Gastrocnemius medialis (tissue), 4 donors: Measurements from ENCODE around the gene COL21A1. TPM values are rescaled to one million over a fixed set of nuclear protein-coding genes. Genes with fewer than 3 reads are reported as not detected.

Experiments used
- ATAC-seq, 2 donors: fragments of 150-250 bp; one replicate each; pipeline ENCODE4 v1.9.1; 2016
- DNase-seq, 2 donors: peaks; one replicate each; pipeline ENCODE4 v3.0.0-alpha.2; 2019
- H3K27ac ChIP-seq, 4 donors: fragments of 200-600 bp; sonication (generic); 1 replicate in 1 of 4; 2 replicates in 3 of 4; pipeline ENCODE4 v1.5.1; 2016 to 2018; ENCODE audit warnings: mild to moderate bottlenecking in 2 of 4, moderate library complexity in 1 of 4
- H3K27me3 ChIP-seq, 3 donors: fragments of 200-600 bp; sonication (generic) in 2 of 3; 1 replicate in 1 of 3; 2 replicates in 2 of 3; pipeline versions ENCODE4 v1.5.1 to v1.6.0; 2016 to 2019; ENCODE audit warnings: mild to moderate bottlenecking in 1 of 3, moderate library complexity in 1 of 3
- H3K36me3 ChIP-seq, 2 donors: fragments of 200-600 bp; sonication (generic) in 1 of 2; one replicate each; pipeline ENCODE4 v1.5.1; 2017 to 2018
- H3K4me1 ChIP-seq, 2 donors: fragments of 200-600 bp; sonication (generic) in 1 of 2; one replicate each; pipeline ENCODE4 v1.5.1; 2016 to 2017; ENCODE audit warnings: mild to moderate bottlenecking in 2 of 2
- H3K4me3 ChIP-seq, 4 donors: fragments of 200-600 bp; sonication (generic) in 3 of 4; 1 replicate in 1 of 4; 2 replicates in 3 of 4; pipeline ENCODE4 v1.5.1; 2016 to 2019; ENCODE audit warnings: mild to moderate bottlenecking in 2 of 4
- H3K9me3 ChIP-seq, 3 donors: fragments of 200-600 bp; sonication (generic) in 2 of 3; 1 replicate in 1 of 3; 2 replicates in 2 of 3; pipeline ENCODE4 v1.5.1; 2016 to 2019
- POLR2A ChIP-seq, 2 donors: fragments of 450-650 bp; IDR thresholded peaks; one replicate each; pipeline ENCODE4 v1.6.1; 2017; ENCODE audit warnings: antibody characterized with exemption in 2 of 2, mild to moderate bottlenecking in 2 of 2, moderate library complexity in 2 of 2
- in situ Hi-C, 4 donors: fragments of 200-750 bp; cut with MboI; loops; one replicate each; pipeline versions ENCODE4 v1.15.0 to v1.8.0; 2017; ENCODE audit warnings: low sequenced_read_pairs in 4 of 4
- intact Hi-C: fragments of 100-400 bp; cut with DNase I; formaldehyde crosslinking; loops from one replicate; pipeline ENCODE4 v1.15.1; 2023; ENCODE audit warnings: low total_unique reads
- total RNA-seq, 4 donors: library from RNA; depleted of rRNA; stranded (reverse); fragments of >200 nt; gene quantifications; one replicate each; pipeline versions ENCODE4 v1.1.0 to v1.2.3, GENCODE V29; 2016
- TF ChIP-seq, protein P1 (sequence below), 5 experiments: fragments of 450-650 bp in 3 of 5; fragments of 200-600 bp in 2 of 5; sonication (generic) in 2 of 5; IDR thresholded peaks in 4 of 5; conservative IDR thresholded peaks in 1 of 5; 1 replicate in 4 of 5; 2 replicates in 1 of 5; pipeline ENCODE4 v1.5.1; 2016 to 2019; ENCODE audit warnings: antibody characterized with exemption in 5 of 5, mild to moderate bottlenecking in 3 of 5, moderate library complexity in 3 of 5

The COL21A1 gene
- total RNA-seq, 4 donors from 2014 or later, result 0.19 to 1.1 (median 0.61) TPM

DNA sequence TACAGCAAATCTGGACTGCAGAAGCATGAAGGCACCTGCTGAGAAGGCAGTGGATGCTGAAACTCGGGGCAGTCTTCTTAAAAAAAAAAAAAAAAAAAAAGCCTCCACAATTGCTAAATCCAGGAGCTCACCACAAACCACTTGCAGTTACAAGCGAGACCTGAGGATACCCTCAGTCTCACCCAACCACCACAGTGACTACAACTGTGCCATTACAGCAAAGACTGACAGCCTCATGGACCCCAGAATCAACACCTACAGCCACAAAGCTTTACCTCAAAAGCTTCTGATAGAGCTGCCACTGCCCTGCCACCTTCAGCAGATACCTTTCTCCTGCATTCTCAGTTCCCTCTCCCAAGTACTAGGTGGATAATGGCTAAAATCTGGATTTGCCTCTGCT is 9.0 kb downstream of the COL21A1 start:
- DNase-seq (no peak), ATAC-seq (no peak)
- in situ Hi-C loops, result no loop called here
- Histone ChIP-seq H3K4me1 (peaks cover 9 to 11% of the 10 kb centered on the region in 2 donors), H3K9me3 (no peaks in the 10 kb centered on the region), H3K27ac (no peak overlapping the region), H3K4me3 (no peak overlapping the region), H3K27me3 (no peaks in the 10 kb centered on the region), H3K36me3 (no peaks in the 10 kb centered on the region)
- no peak for TF ChIP-seq POLR2A (IDR thresholded peaks at IDR 0.05)
- TF ChIP-seq, protein P1, sequence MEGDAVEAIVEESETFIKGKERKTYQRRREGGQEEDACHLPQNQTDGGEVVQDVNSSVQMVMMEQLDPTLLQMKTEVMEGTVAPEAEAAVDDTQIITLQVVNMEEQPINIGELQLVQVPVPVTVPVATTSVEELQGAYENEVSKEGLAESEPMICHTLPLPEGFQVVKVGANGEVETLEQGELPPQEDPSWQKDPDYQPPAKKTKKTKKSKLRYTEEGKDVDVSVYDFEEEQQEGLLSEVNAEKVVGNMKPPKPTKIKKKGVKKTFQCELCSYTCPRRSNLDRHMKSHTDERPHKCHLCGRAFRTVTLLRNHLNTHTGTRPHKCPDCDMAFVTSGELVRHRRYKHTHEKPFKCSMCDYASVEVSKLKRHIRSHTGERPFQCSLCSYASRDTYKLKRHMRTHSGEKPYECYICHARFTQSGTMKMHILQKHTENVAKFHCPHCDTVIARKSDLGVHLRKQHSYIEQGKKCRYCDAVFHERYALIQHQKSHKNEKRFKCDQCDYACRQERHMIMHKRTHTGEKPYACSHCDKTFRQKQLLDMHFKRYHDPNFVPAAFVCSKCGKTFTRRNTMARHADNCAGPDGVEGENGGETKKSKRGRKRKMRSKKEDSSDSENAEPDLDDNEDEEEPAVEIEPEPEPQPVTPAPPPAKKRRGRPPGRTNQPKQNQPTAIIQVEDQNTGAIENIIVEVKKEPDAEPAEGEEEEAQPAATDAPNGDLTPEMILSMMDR (IDR thresholded peaks at IDR 0.05 in 4 of 5, conservative IDR thresholded peaks at IDR 0.05 in 1 of 5), result no peak
- intact Hi-C loops, result loop anchor here (10.0 kb wide), 1 partner anchor 154 kb away; no protein-coding TSS in a partner anchor

DNA sequence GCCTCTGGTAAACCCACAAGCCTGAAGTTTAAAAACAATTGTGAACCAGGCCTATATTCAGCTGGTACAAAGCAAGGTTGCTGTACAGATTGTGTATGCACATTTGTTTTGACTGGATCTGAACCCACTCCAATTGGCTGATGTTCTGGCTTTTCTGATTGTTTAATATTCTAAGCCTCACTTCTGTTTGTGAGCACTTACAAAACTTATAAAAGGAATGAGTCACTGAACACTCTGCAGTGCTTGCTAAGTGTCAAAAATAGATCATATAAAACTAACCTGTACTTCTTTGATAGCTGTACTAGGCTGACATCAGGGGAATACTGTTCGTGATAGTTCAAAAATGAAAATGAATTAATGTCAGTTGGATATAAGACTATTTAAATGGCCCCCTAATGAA is 12.1 kb downstream of the COL21A1 start:
- H3K9me3 ChIP-seq, result no peaks in the 10 kb centered on the region
- no peak overlapping the region for H3K4me3 ChIP-seq
- peaks cover 0 to 1% of the 10 kb centered on the region in 2 donors for H3K4me1 ChIP-seq
- no peaks in the 10 kb centered on the region for H3K36me3 ChIP-seq
- peak overlapping the region in 3 of 4 donors; percentile 35 to 53 (median 47) for H3K27ac ChIP-seq
- peak; percentile 39 to 51 for ATAC-seq
- in situ Hi-C loops (no loop called here), intact Hi-C loops (loop anchor here (10.0 kb wide), 1 partner anchor 150 kb away; no protein-coding TSS in a partner anchor)
- no peak for TF ChIP-seq POLR2A (IDR thresholded peaks at IDR 0.05)
- TF ChIP-seq, protein P1 (IDR thresholded peaks at IDR 0.05 in 4 of 5, conservative IDR thresholded peaks at IDR 0.05 in 1 of 5), result no peak
- no peaks in the 10 kb centered on the region for H3K27me3 ChIP-seq
- DNase-seq, result no peak

DNA sequence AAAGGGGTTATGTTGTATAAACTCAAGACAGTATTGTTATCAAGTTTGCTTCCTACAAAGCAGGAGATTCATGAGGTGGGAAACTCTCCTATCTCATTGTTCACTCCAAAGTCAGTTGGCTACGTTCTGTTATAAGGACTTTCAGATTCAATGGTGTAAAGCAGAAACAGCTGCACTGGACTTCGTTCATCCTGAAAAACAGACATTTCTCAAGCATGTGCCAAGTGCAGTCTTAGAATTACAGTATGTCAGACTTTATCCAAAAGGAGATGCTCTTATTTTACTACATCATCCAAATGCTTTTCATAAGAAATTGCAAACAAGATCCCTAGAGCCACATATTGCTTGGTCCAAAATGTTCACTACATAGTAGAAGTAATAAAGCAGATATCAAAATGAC is 14.9 kb downstream of the COL21A1 start:
- Histone ChIP-seq H3K4me1 (no peaks in the 10 kb centered on the region), H3K4me3 (no peak overlapping the region), H3K9me3 (no peaks in the 10 kb centered on the region), H3K36me3 (no peaks in the 10 kb centered on the region), H3K27ac (no peak overlapping the region), H3K27me3 (no peaks in the 10 kb centered on the region)
- ATAC-seq, result no peak
- TF ChIP-seq, protein P1 (IDR thresholded peaks at IDR 0.05 in 4 of 5, conservative IDR thresholded peaks at IDR 0.05 in 1 of 5), result no peak
- no peak for TF ChIP-seq POLR2A (IDR thresholded peaks at IDR 0.05)
- DNase-seq, result no peak
- intact Hi-C loops, result loop anchor here (10.0 kb wide), 1 partner anchor 148 kb away; no protein-coding TSS in a partner anchor
- in situ Hi-C loops, result no loop called here

DNA sequence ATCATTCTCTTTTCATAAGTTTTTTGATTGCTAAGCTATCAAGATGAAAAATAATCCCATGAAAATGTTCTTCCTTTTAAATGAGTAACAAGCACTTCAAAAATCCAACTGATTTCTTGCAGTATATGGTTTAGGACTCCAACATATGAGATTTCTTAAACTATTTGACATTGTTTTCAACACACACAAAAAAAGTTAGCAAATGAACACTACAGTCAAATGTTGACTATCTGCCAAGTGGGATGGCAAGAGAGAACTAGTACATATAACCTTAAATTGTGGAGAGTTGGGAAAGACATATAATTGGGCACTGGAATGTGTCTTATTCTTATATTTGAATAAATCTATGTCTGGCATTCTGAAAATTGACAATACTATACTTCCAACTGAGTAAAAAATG is 15.6 kb downstream of the COL21A1 start:
- Histone ChIP-seq H3K4me1 (no peaks in the 10 kb centered on the region), H3K36me3 (no peaks in the 10 kb centered on the region), H3K4me3 (no peak overlapping the region), H3K27me3 (no peaks in the 10 kb centered on the region), H3K9me3 (no peaks in the 10 kb centered on the region), H3K27ac (no peak overlapping the region)
- no peak for ATAC-seq
- DNase-seq, result no peak
- in situ Hi-C loops (no loop called here), intact Hi-C loops (loop anchor here (10.0 kb wide), 1 partner anchor 147 kb away; no protein-coding TSS in a partner anchor)
- TF ChIP-seq, protein P1 (IDR thresholded peaks at IDR 0.05 in 4 of 5, conservative IDR thresholded peaks at IDR 0.05 in 1 of 5), result no peak
- TF ChIP-seq POLR2A (IDR thresholded peaks at IDR 0.05), result no peak
